ENCODE measurements around the gene COL23A1. TPM values are rescaled to one million over a fixed set of nuclear protein-coding genes. Genes with fewer than 3 reads are reported as not detected.

Gene COL23A1
- total and polyA plus RNA-seq, 2 of the 13 experiments (the other 11 are each of a cell fraction or from before 2014, with no cell fraction given) = not detected

GRCh38 chr5:178261666-178262600, 328.3 kb downstream of the COL23A1 start (continued):
- TF ChIP-seq, protein P1, sequence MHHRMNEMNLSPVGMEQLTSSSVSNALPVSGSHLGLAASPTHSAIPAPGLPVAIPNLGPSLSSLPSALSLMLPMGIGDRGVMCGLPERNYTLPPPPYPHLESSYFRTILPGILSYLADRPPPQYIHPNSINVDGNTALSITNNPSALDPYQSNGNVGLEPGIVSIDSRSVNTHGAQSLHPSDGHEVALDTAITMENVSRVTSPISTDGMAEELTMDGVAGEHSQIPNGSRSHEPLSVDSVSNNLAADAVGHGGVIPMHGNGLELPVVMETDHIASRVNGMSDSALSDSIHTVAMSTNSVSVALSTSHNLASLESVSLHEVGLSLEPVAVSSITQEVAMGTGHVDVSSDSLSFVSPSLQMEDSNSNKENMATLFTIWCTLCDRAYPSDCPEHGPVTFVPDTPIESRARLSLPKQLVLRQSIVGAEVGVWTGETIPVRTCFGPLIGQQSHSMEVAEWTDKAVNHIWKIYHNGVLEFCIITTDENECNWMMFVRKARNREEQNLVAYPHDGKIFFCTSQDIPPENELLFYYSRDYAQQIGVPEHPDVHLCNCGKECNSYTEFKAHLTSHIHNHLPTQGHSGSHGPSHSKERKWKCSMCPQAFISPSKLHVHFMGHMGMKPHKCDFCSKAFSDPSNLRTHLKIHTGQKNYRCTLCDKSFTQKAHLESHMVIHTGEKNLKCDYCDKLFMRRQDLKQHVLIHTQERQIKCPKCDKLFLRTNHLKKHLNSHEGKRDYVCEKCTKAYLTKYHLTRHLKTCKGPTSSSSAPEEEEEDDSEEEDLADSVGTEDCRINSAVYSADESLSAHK (CRISPR knock-in tag; IDR thresholded peaks at IDR 0.05; ENCODE audit: borderline replicate concordance) = no peak

GRCh38 chr5:178259623-178260536, 330.3 kb downstream of the COL23A1 start:
- Histone ChIP-seq H3K9me3 (ENCODE audit: low read length) (no peaks in the 10 kb centered on the region), H3K9ac (ENCODE audit: insufficient read depth, low read depth, low read length) (no peak overlapping the region), H3K36me3 (replicated peaks in 1 of 2; ENCODE audit: control insufficient read depth in 1 of 2, insufficient read depth in 2 of 2, low read length in 2 of 2) (no peaks in the 10 kb centered on the region), H4K20me1 (ENCODE audit: insufficient read depth, low read length) (no peaks in the 10 kb centered on the region), H3K4me3 (replicated peaks in 1 of 3; ENCODE audit: insufficient read depth in 1 of 3, low read depth in 2 of 3, low read length in 3 of 3) (no peak overlapping the region), H3K4me2 (ENCODE audit: low read depth, low read length) (no peak overlapping the region), H3K27me3 (ENCODE audit: control insufficient read depth in 1 of 2, insufficient read depth in 2 of 2, low read length in 2 of 2) (peaks cover 0 to 1% of the 10 kb centered on the region in 2 experiments; a peak in 2 of 5 replicates), H2AFZ (ENCODE audit: low read length) (no peak overlapping the region), H3K27ac (ENCODE audit: extremely low read length, insufficient read depth, low read length) (no peak overlapping the region), H3K79me2 (ENCODE audit: insufficient read depth, low read length) (no peaks in the 10 kb centered on the region), H3K4me1 (ENCODE audit: insufficient read depth, low read length) (no peaks in the 10 kb centered on the region)
- no peak for DNase-seq (ENCODE audit: low spot score)
- intact Hi-C loops (cut with micrococcal nuclease; ENCODE audit: unreplicated experiment) = no loop called here
- POLR2A ChIA-PET = interaction anchor here (0.9 kb wide), 1 partner anchor 27 kb away, joined by 3 read pairs; the partner anchor contains the start of gene PHYKPL
- WGBS (ENCODE audit: low lambda C conversion rate) = 27% methylated on average over 18 of the region's 21 CpGs
- no peak for FAIRE-seq
- in situ Hi-C loops (cut with HindIII; ENCODE audit: extremely low pct_ligation_motif_present, low pct_unique_long_range_greater_than_20kb) = no loop called here
- ATAC-seq = no peak
- CTCF ChIA-PET (ENCODE audit: low intra/inter-chr PET ratio, low total read pairs) = no interaction called here
- no TSS peak for BruUV-seq (replicated peaks)
- no peak for TF ChIP-seq ATAD3A (CRISPR knock-in tag; IDR thresholded peaks at IDR 0.05)
- TF ChIP-seq HNRNPH1 (optimal IDR thresholded peaks at IDR 0.05; ENCODE audit: low read depth, low read length) = no peak
- TF ChIP-seq THYN1 (CRISPR knock-in tag; IDR thresholded peaks at IDR 0.05; ENCODE audit: borderline replicate concordance, low read depth) = no peak
- TF ChIP-seq PLRG1 (conservative IDR thresholded peaks at IDR 0.05) = no peak
- TF ChIP-seq ZNF781 (CRISPR knock-in tag; IDR thresholded peaks at IDR 0.05; ENCODE audit: borderline replicate concordance, not compliant biosample characterization) = no peak
- TF ChIP-seq RAD51 (IDR thresholded peaks at IDR 0.05; ENCODE audit: borderline replicate concordance) = no peak
- TF ChIP-seq IRF9 (CRISPR knock-in tag; IDR thresholded peaks at IDR 0.05; ENCODE audit: borderline replicate concordance) = no peak
- TF ChIP-seq KLF6 (CRISPR knock-in tag; IDR thresholded peaks at IDR 0.05) = no peak
- TF ChIP-seq GLI4 (CRISPR knock-in tag; IDR thresholded peaks at IDR 0.05; ENCODE audit: borderline replicate concordance) = no peak
- no peak for TF ChIP-seq ZBTB38 (CRISPR knock-in tag; IDR thresholded peaks at IDR 0.05)
- no peak for TF ChIP-seq PAWR (CRISPR knock-in tag; IDR thresholded peaks at IDR 0.05; ENCODE audit: borderline replicate concordance)
- no peak for TF ChIP-seq ZMAT3 (CRISPR knock-in tag; conservative IDR thresholded peaks at IDR 0.05)
- no peak for TF ChIP-seq ZNF768 (CRISPR knock-in tag; IDR thresholded peaks at IDR 0.05)
- no peak for TF ChIP-seq ZNF572 (CRISPR knock-in tag; IDR thresholded peaks at IDR 0.05)
- no peak for TF ChIP-seq FOXP1 (IDR thresholded peaks at IDR 0.05)
- no peak for TF ChIP-seq FOXP1 (CRISPR knock-in tag; IDR thresholded peaks at IDR 0.05)
- TF ChIP-seq KMT2A (CRISPR knock-in tag; IDR thresholded peaks at IDR 0.05) = no peak
- no peak for TF ChIP-seq POGZ (CRISPR knock-in tag; IDR thresholded peaks at IDR 0.05)
